Activated CD4-positive, alpha-beta T cell treated with anti-CD3 and anti-CD28 coated beads, Interleukin-2, Interleukin-6, amounts not matched to agents 100 ng/mL and 50 ng/mL, durations not matched to agents 16 hours and 8 hours (primary cell): Measurements from ENCODE around the gene RUVBL2.
A peak's percentile ranks its signal among the peaks of the same experiment; 100 is the strongest.

Experiments used
- DNase-seq: peaks from one replicate; pipeline ENCODE4 v3.0.0-alpha.2; 2020

The RUVBL2 gene

DNA sequence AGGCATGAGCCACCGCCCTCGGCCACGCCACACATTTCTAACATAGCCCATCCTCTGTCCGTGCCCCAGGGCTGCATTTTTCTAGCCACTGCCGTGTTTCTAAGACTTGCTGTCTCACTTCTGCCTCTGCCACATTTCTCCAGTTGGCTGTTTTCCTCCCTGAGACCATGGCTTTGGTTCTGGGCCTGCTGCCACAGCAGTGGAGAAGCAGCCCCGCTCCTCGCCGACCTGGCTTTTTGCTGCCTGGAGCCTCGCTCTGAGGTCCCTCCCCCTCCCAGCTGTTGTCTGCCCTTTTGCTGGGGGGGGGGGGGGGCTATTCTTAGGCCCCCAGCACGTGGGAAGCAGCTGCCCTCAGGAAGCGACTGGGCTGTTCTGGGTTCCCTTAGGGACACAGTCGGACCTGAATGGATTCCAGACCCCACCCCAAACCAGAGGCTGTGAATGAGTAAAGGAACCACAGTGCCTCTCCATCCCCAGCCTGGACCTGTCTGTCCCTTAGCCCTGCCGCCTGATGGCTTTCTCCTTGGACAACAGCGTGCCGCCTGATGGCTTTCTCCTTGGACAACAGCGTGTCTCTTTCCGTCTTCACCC is 3.9 kb upstream of the RUVBL2 start:
- DNase-seq, result no peak

DNA sequence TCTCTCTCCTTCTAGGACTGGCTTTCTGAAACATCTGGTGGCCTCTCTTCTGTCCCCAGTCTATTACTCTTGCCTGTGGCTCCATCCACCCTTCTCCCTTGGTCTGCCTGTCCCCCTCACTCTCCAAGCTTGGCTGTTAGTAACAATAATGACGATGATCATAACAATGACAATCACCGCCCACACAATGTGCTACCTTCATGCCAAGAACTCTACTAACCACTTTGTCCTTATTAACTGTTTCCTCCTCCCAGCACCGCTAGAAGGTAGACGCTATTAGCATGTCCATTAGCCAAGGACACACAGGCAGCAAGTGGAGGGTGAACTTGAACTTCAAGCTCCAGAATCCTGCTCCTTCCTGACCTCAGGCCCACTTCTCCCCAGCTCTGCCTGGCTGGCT is 3.3 kb upstream of the RUVBL2 start:
- no peak for DNase-seq

DNA sequence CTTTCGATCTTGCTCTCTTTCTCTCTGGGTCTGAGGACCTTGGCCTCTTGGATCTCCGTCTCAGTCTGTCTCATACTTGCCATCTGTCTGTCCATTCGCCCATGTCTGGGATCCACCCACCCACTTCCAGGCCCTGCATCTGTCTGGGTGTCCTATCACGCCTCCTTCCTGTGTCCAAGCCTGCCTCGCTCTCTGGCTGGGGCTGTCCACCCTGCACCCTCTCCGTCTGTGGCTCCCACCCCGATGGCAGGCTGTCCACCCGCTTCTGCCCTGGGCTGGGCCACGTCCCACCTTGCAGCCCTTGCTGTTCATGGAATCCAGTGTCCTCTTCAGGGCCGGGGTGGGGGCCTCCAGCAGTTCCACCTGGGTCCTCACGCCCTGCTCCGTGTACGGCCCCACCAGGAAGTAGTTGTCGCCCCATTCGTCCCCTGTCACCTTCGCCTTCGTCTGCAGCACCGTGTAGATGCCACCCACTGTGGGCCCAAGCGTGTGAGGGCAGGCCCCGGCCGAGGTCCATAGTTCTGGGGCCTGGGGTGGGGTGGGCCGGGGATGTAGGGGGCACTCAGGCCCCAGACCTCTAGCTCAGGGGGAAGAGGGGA is 2.6 kb upstream of the RUVBL2 start:
- DNase-seq, result no peak

DNA sequence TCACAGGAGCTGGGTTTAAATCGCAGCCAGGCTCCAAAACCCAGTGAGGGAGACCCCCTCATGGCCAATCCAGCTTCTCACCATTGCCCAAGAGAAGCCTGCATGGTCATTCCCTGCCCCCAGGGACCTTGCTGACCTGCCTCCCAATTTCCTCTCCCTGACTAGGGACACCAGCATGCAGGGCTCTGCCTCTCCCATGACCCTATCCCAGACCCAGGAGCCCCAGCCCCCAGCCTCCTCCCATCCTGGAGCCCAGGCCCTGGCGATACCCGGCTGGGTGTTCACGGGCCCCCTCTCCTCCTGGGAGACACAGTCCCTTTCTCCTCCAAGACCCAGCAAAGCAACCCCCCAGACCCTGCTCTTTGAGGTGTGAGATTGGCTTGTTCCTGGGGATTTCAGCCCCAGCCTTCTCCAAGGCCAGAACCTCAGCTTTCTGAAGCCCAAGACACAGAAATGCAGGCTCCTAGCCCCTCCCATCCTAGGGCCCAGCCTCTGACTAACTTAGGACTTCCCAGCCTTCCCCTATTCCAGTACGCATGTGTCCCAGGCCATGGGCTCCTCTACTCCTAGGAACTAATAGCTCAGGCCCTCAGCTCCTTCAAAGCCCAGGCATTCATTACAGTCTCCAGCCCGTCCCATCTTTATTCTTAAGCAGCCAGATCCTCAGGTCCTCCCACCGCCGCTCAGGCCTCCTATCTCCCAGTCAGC is 1.7 kb upstream of the RUVBL2 start:
- DNase-seq, result no peak

DNA sequence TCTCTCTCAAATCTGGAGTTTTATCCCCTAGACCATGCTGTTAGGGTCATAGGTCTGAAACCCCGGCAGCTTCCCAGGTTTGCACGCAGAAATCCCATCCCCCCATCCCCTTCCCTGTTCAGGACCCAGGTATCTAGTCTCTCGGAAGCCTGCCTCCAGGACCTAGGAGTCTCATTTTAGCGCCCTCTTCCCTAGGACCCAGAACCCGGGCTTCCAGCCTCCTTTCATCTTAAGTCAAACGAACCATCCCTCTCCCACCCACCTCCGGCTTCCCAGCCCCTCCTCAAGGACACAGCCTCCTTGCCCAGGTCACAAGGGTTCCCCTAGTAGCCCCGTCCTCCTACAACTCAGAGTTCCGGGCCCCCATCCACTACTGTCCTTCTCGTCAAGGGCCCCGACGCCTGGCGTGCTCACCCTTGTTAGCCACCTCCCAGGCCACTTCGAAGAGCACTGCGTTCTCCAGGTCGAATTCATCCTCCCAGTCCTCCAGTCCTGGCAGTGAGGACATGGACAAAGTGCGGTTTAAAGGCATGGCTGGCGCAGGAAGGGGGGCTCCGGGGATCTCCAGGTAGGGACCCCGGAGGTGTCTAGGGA is 1.0 kb upstream of the RUVBL2 start:
- no peak for DNase-seq

DNA sequence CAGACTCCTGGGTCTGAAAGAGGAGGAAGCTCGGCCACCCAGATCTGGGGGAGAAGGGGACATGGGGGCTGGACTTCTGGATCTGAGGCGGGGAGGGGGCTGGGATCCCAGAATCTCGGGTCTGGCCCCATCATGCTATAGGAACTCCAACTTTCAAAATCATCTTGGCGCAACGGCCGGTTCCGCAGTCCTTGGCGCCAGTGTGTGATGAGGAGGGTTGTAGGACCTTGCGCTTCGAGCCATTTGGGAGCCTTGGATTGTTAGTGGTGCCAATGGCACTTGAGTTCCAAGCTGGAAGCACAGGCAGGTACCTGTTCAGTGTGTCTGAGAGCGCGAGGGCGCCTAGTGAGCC is 324 bp downstream of the RUVBL2 start:
- peak; percentile 16 for DNase-seq

DNA sequence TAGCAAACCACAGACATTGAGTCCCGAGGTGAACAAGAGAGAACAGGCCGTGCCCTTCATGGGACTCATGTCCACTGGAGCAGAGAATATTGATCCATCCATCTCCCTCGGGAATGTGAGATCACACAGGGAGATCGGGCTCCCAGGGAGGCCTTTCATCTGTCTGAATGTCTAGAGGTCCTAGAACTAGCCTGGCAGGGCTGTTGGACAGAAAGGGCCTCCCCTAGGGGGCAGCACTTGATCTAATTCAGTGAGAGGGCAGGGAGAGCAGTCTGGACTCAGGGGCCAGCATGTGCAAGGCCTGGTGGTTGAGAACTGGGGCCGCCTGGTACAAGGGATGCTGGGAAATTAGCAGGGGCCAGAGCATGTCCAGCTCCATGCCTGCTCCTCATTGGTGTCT is 4.3 kb downstream of the RUVBL2 start:
- peak; percentile 69 for DNase-seq

DNA sequence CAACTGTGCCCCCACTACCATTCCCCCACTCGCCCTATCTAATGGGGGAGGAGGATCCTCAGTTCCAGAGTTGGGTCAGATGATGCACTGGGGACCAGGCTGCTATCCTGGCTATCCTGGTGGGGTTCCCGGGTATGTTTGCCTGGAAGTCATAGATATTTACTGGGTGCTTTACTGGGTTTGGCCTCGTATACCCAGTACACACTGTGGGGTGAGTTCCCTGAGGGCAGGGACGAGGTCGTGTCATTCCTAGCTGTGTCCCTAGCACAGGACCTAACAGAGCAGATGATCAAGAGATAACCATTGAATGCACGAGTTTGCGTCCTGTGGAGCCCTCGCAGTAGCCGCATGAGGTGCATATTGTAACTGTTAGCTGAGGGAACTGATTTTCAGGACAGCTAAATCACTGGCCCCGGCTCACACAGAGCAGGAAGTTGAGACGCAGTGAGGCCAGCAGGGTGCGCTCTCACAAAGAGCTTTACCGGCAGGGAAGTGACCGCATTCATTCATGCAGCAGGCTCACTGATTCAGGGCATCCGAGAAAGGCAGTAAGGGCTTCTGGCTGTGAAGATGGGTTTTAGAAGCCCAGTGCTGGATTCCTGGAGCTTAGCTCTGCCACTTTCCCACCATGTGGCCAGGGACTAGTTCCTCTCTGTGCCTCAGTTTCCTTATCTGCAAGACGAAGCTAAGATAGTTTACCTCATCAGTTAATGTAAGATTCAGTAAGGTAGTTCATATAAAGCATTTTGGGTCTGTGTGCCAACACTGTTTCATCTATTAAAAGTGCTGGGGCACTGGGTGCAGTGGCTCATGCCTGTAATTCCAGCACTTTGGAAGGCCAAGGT is 6.0 kb downstream of the RUVBL2 start:
- DNase-seq, result peak; percentile 76

DNA sequence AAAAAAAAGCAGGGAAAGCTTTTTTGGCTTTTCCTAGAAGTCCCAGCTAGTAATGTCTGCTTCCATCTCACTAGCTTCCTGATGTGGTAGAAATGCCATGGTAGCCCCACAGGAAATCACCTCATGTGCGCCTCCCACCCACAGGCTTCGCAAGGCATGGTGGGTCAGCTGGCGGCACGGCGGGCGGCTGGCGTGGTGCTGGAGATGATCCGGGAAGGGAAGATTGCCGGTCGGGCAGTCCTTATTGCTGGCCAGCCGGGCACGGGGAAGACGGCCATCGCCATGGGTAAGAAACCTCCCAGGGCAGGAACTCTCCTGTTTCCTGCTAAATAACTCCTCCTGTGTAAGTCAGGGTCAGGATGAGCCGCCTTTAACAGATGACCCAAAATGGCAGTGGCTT is 10.4 kb downstream of the RUVBL2 start:
- DNase-seq, result no peak

DNA sequence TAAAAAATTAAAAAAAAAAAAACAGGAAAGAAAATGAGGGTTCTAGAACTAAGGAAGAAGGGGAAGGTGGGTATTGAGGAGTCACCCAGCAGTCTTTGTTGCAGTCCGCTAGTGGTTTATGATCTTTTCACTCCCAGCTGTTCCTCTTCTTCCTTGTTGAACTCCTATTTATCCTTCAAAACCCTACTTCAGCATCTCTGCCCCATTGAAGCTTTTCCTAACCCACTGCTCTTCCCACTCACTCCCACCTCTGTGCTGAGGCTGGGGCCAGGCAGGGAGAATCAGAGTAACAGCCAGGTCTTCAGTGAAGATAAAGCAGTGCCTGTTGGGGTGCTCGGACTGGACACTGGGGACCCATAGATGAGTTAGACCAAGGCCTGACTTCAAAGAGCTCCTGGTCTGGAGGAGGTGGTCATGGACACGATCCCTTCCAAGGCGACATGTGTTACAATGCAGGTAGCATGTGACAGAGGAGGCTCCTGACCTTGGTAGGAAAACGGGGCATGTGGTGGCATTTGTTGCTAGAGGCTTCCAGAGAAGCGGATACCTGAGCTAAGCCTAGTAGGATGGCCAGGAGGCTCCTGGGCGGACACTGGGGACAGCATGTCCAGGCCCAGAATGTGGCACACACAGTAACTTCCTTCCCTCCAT is 11.4 kb downstream of the RUVBL2 start:
- DNase-seq, result no peak

DNA sequence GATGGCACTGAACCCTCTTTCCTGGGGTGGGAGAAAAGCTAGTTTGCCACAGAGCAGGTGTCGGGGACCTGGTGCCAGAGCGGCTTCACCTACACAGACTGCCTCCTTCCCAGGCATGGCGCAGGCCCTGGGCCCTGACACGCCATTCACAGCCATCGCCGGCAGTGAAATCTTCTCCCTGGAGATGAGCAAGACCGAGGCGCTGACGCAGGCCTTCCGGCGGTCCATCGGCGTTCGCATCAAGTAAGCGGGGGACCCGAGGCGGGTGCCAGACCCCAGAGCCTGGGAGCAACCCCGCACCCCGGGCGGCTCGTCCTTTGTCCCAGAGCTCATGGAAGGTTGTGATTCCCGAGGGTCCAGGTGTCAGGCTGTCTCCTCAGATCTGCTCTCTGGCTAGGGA is 13.2 kb downstream of the RUVBL2 start:
- DNase-seq, result no peak

DNA sequence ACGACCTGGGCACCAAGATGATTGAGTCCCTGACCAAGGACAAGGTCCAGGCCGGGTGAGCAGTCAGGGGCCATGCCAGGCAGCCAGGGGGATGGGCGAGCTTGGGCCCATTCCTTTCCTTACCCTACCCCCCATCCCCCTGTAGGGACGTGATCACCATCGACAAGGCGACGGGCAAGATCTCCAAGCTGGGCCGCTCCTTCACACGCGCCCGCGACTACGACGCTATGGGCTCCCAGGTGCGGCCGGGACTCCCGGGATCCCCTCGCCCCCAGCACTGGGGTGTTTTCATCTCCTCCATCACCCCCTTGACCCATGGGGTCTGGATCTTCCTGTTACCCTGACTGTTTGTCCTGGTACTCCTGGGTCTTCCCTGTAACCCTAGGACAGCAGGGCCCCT is 16.1 kb downstream of the RUVBL2 start:
- DNase-seq, result no peak

DNA sequence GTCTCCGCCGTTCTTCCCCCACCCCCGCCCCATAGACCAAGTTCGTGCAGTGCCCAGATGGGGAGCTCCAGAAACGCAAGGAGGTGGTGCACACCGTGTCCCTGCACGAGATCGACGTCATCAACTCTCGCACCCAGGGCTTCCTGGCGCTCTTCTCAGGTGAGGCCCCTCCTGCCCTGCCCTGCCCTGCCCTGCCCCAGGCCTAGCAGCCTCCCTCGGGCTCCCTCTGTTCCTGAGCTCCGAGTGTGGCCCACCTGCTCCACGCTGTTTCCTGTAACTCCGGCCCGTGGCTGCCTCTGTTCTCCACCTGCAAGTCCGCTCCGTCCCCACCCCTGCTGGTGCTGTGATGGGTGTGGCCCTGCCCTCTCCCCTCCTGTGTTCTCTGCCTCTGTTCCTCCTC is 16.8 kb downstream of the RUVBL2 start:
- DNase-seq, result no peak

DNA sequence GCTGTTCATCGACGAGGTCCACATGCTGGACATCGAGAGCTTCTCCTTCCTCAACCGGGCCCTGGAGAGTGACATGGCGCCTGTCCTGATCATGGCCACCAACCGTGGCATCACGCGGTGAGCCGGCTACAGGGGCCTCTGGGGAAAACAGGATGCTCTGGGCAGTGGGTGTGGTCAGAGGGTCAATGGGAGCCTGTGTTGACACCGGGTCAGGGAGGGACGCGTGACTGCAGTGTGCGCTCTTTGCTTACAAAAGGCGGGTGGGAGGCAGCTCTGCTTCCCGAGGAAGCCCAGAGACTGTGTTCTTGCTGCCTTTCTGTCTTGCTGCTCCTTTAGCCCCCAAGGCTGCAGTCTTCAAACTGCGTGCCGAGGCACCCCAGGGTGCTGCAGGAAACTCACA is 17.5 kb downstream of the RUVBL2 start:
- DNase-seq, result no peak

DNA sequence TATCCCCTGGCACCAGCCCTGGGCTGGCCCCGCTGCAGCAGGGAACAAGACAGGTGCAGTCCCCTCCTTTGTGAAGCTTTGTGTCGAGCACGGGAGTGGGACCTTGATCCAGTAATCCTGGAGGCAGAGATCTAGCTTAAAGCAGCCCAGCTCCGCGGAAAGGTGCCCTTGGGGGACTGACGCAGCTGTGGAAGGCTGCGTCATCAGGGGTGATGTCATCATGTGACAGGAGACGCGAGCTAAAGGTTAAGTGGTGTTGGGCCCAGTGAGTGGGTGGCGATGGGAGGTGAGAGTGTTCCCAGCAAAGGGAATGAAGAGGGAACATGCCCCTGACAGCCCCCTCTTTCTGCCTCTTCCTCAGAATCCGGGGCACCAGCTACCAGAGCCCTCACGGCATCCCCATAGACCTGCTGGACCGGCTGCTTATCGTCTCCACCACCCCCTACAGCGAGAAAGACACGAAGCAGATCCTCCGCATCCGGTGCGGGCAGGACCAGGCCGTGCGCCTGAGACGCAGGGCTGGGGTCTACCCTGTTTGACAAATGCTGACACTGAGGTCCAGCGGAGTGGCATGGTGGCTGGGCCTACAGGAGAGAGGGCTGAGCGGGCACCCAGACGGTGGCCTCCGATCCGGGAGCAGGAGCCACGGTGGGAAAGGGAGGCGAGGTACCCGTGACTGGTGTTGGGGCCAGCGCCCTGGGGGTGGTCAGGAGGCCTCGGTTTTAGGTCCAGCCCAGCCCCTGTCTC is 20.6 kb downstream of the RUVBL2 start:
- no peak for DNase-seq

DNA sequence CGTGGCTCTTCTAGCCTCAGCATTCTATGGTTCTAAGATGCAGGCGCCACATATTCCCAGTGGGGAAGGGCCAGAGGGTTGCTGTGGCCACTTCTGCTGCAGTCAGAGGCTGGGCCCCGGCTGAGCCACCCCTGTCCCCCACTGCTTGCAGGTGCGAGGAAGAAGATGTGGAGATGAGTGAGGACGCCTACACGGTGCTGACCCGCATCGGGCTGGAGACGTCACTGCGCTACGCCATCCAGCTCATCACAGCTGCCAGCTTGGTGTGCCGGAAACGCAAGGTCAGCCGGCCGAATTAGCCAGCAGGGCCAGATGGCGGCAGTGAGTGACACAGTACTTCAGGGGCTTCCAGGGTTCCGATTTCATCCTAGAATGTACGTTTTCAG is 21.2 kb downstream of the RUVBL2 start:
- no peak for DNase-seq

DNA sequence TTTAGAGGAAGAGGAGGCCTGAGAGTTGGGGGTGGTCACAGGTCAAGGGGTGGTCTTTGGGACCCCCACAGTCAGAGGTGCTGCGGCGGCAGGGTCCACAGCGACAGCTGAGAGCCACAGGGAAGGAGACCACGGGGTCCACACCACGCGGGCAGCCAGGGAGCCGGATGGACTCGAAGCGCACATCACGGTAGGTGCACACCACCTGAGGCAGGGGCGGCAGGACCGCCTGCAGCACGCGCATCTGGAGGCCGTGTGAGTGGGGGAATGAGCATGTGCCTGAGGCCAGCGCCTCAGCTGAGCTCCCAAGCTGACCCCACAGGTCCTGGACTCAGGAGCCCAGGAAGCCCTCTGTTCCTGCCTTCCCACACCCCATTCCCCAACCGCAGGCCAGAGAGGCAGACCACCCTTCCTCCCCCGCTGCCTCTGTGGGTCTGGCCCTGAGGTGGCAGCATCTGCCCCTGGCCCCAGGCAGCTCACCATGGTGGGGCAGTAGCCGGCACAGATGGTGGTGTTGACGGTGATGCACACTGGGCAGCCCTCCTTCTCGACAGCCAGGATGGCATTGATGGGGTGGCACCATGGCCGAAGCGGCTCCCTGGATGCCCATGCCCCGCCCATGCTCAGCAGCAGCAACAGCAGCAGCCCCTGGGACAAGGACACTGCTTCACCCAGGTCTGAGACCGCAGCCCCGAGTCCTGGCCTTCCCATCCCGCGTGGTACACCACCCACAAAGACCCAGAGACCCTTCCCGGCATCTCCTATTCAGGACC is 22.6 kb downstream of the RUVBL2 start:
- DNase-seq, result no peak

DNA sequence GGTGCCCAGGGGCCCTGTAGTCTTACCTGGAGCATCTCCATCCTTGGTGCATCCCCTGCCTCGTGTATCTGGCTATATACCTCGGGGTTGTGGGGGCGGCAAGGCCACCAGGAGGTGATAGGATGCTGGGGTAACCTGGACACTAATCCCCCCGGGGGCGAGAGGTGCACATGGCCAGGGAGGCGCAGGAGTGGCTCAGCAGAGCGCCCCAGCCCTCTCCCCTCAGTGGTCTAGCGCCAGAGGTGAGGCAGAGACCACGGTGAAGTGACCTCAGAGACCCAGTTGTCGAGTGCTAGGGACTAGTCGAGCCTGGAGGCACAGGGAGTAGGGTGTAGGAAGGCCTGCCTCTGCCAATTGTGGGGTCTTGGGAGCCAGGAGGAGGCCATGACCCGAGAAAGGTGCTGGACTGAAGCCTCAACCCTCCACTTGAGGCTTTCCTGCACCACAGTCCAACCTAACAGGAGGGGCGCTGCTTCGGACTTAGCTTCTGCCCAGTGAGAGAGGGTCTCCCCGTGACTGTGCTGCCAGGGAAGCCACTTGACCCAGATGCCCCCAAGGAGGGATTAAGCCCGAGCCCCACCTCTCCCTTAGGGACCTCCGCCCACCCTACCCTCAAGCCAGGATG is 23.5 kb downstream of the RUVBL2 start, which contains the start of gene LHB:
TSS of gene LHB (minus strand) at position 51 of the 625 bp plus-strand sequence. CDS start at position 41, 10 bp downstream.
- DNase-seq, result no peak

DNA sequence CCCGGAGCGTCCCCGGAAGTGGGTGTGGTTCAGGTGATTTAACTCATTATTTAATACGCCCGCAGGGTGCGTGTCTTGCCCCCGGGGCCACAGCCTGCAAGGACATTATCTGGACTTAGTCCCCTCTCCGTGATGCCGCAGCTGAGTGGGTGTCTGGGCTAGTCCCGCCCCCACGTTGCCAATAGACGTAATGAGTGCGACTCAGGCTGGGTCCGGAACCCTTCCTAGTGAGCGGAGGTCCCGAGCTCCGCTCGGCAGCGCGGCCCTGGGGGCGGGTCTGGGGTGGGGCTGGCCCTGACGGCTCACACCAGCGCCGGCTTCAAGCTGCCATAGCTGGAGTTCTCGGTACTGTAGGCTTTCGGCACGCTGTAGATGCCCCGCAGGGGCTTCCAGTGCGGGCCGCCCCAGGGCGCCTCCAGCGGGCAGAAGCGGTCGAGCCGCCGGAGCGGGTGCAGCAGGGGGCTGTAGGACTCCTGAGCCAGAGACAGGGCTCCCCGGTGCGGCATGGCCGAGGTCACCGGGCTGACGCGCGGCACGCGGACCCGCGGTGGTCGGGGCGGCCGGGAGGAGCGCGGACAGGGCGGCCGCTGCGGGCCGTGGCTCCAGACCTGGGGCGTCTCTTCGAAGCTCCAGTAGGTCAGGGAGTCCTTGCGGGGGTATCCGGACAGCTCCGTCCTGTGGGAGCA is 24.1 kb downstream of the RUVBL2 start:
- peak; percentile 75 for DNase-seq
